HL-60 (cell line): ENCODE measurements around the gene LRP10.

Experiments used
- DNase-seq, 2 experiments: peaks; one replicate each; pipeline ENCODE4 v3.0.0-alpha.2; 2010 to 2020; ENCODE audit warnings: low read depth in 1 of 2, low spot score in 1 of 2
- H3K27ac ChIP-seq: fragments of 250-450 bp; sonication (Bioruptor Pico); replicated peaks from 2 replicates; pipeline ENCODE4 v1.5.1; 2020; ENCODE audit warnings: mild to moderate bottlenecking, moderate library complexity
- H3K27me3 ChIP-seq: fragments of 250-450 bp; sonication (Bioruptor Pico); 2 replicates; pipeline ENCODE4 v1.5.1; 2021; ENCODE audit warnings: mild to moderate bottlenecking, moderate library complexity; ENCODE audit not compliant: insufficient read depth, poor library complexity, severe bottlenecking
- H3K4me3 ChIP-seq: replicated peaks from 2 replicates; pipeline ENCODE4 v1.5.1; 2011; ENCODE audit warnings: mild to moderate bottlenecking, control low read depth, low read length; ENCODE audit not compliant: insufficient read depth
- CTCF ChIP-seq: IDR thresholded peaks from one replicate; pipeline ENCODE4 v1.5.1; 2011; ENCODE audit warnings: low read length, control low read depth, inconsistent platforms; ENCODE audit not compliant: insufficient read depth
- GABPA ChIP-seq: IDR thresholded peaks from 2 replicates; pipeline ENCODE4 v1.6.1; 2012; ENCODE audit warnings: low read depth
- POLR2AphosphoS5 ChIP-seq: IDR thresholded peaks from 2 replicates; pipeline ENCODE4 v1.6.1; 2012; ENCODE audit warnings: low read depth
- SPI1 ChIP-seq: IDR thresholded peaks from 2 replicates; pipeline ENCODE4 v1.6.1; 2012; ENCODE audit warnings: low read depth, mild to moderate bottlenecking, borderline replicate concordance
- TF ChIP-seq, protein P1 (sequence below): IDR thresholded peaks from 2 replicates; pipeline ENCODE4 v1.6.1; 2012; ENCODE audit warnings: low read depth; ENCODE audit not compliant: insufficient replicate concordance

LRP10 gene

GRCh38 chr14:22915886-22916521 is 44.5 kb downstream of the LRP10 start:
- peak; percentile 76 to 90 for DNase-seq
- Histone ChIP-seq H3K27ac (peak overlapping the region; percentile 23), H3K4me3 (no peak overlapping the region), H3K27me3 (no peaks in the 10 kb centered on the region)
- TF ChIP-seq SPI1 (peak; percentile 32; the same call in 1 of the 2 replicates), POLR2AphosphoS5 (peak; percentile 43), GABPA (0 out of 2 replicates have a peak, but pooled peaks have one; percentile 23), CTCF (no peak)
- TF ChIP-seq, protein P1, sequence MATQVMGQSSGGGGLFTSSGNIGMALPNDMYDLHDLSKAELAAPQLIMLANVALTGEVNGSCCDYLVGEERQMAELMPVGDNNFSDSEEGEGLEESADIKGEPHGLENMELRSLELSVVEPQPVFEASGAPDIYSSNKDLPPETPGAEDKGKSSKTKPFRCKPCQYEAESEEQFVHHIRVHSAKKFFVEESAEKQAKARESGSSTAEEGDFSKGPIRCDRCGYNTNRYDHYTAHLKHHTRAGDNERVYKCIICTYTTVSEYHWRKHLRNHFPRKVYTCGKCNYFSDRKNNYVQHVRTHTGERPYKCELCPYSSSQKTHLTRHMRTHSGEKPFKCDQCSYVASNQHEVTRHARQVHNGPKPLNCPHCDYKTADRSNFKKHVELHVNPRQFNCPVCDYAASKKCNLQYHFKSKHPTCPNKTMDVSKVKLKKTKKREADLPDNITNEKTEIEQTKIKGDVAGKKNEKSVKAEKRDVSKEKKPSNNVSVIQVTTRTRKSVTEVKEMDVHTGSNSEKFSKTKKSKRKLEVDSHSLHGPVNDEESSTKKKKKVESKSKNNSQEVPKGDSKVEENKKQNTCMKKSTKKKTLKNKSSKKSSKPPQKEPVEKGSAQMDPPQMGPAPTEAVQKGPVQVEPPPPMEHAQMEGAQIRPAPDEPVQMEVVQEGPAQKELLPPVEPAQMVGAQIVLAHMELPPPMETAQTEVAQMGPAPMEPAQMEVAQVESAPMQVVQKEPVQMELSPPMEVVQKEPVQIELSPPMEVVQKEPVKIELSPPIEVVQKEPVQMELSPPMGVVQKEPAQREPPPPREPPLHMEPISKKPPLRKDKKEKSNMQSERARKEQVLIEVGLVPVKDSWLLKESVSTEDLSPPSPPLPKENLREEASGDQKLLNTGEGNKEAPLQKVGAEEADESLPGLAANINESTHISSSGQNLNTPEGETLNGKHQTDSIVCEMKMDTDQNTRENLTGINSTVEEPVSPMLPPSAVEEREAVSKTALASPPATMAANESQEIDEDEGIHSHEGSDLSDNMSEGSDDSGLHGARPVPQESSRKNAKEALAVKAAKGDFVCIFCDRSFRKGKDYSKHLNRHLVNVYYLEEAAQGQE = peak; percentile 21

- H3K27ac ChIP-seq = peak within 1 kb of the TSS; percentile 97
- peak within 1 kb of the TSS; percentile 79 for H3K4me3 ChIP-seq
- peak; percentile 100 for DNase-seq
- peak; percentile 73; the same call in 1 of the 2 replicates for TF ChIP-seq POLR2AphosphoS5
- TF ChIP-seq, protein P1 = no peak
- no peaks in the 10 kb centered on the region for H3K27me3 ChIP-seq
These were observed 47.5 kb downstream of the LRP10 start, which contains the start of gene RBM23 for GRCh38 chr14:22918804-22919600. RBM23 (minus strand) TSS chr14:22919149.

- H3K27ac ChIP-seq = peak overlapping the region; percentile 50
- no peaks in the 10 kb centered on the region for H3K27me3 ChIP-seq
- TF ChIP-seq POLR2AphosphoS5 = no peak; the same call in 1 of the 2 replicates
- no peak for TF ChIP-seq GABPA
- no peak for TF ChIP-seq SPI1
- TF ChIP-seq CTCF = no peak
- TF ChIP-seq, protein P1 = no peak
- no peak for DNase-seq
- H3K4me3 ChIP-seq = peak overlapping the region; percentile 38
These were observed 48.0 kb downstream of the LRP10 start for GRCh38 chr14:22919601-22919921.
